ENCODE measurements around the gene SHC3. TPM values are rescaled to one million over a fixed set of nuclear protein-coding genes. Genes with fewer than 3 reads are reported as not detected.

Gene SHC3
- total RNA-seq, 1 experiment from 2014 or later, result 0.27 TPM

- intact Hi-C loops (cut with micrococcal nuclease), result no loop called here
- Histone ChIP-seq H3K79me2 (ENCODE audit: insufficient read depth, low read length) (no peaks in the 10 kb centered on the region), H4K20me1 (ENCODE audit: insufficient read depth) (no peaks in the 10 kb centered on the region), H3K36me3 (ENCODE audit: control insufficient read depth in 1 of 2, insufficient read depth in 2 of 2, low read length in 2 of 2) (no peaks in the 10 kb centered on the region), H3K27me3 (ENCODE audit: insufficient read depth, low read length) (no peaks in the 10 kb centered on the region), H3K27ac (ENCODE audit: low read depth, low read length) (no peak overlapping the region), H2AFZ (ENCODE audit: low read depth, low read length, poor library complexity, severe bottlenecking) (no peak overlapping the region), H3K4me3 (replicated peaks in 1 of 2; ENCODE audit: low read depth in 1 of 2, low read length in 2 of 2) (no peak overlapping the region), H3K9me3 (ENCODE audit: control insufficient read depth in 1 of 2, insufficient read depth in 1 of 2, low read depth in 1 of 2, low read length in 2 of 2) (no peaks in the 10 kb centered on the region; a peak in 1 of 4 replicates), H3K4me2 (ENCODE audit: low read length) (no peak overlapping the region), H3K9ac (ENCODE audit: low read length) (no peak overlapping the region), H3K4me1 (ENCODE audit: control insufficient read depth in 1 of 2, insufficient read depth in 2 of 2, low read length in 2 of 2) (no peaks in the 10 kb centered on the region), H3K9me2 (ENCODE audit: insufficient read depth) (no peaks in the 10 kb centered on the region)
- RAD21 ChIA-PET (ENCODE audit: low non-redundant PET in 1 of 2, low total read pairs in 2 of 2, uncharacterized antibody in 2 of 2, unreplicated experiment in 2 of 2), result no interaction called here
- CTCF ChIA-PET, result no interaction called here
- ATAC-seq (no peak), DNase-seq (ENCODE audit: low read depth, low spot score) (no peak)
- POLR2A ChIA-PET, result no interaction called here
- BruUV-seq (replicated peaks), result no TSS peak
- TF ChIP-seq FOSL1 (IDR thresholded peaks at IDR 0.05; ENCODE audit: low read depth) (no peak), SIN3A (IDR thresholded peaks at IDR 0.05; ENCODE audit: low read depth) (no peak), EZH2 (IDR thresholded peaks at IDR 0.05) (no peak), MAX (IDR thresholded peaks at IDR 0.05) (no peak), EZH2phosphoT487 (IDR thresholded peaks at IDR 0.05; ENCODE audit: borderline replicate concordance) (no peak), CEBPB (IDR thresholded peaks at IDR 0.05; ENCODE audit: low read depth) (no peak), ZBTB33 (IDR thresholded peaks at IDR 0.05; ENCODE audit: extremely low read depth, insufficient replicate concordance, low read length) (no peak), CTCF (IDR thresholded peaks at IDR 0.05 in 2 of 3, conservative IDR thresholded peaks at IDR 0.05 in 1 of 3; ENCODE audit: borderline replicate concordance in 1 of 3, insufficient read depth in 1 of 3, low read depth in 2 of 3, low read length in 2 of 3) (no peak), TCF7L2 (IDR thresholded peaks at IDR 0.05; ENCODE audit: borderline replicate concordance, extremely low read depth, insufficient read depth, insufficient read length) (no peak), ZNF274 (IDR thresholded peaks at IDR 0.05; ENCODE audit: low read depth, low read length) (no peak)
Observed at GRCh38 chr9:88975966-88976889, 202.4 kb downstream of the SHC3 start.

Measured in HCT116 (cell line).